Activated gamma-delta T cell (primary cell): Measurements from ENCODE around the gene SLC7A5.
"Not testable (repeated sequence)": the region's sequence is repeated elsewhere in the genome, so short reads cannot be mapped to it uniquely, and the experiment has no call there.

Source experiments
- DNase-seq: peaks from one replicate; lab custom pipeline; 2025; lab: John Stamatoyannopoulos, UW

Gene SLC7A5

GRCh38 chr16:87834005-87834667 is 35.2 kb downstream of the SLC7A5 start:
- DNase-seq: no peak

- DNase-seq: no peak
These were observed 35.8 kb downstream of the SLC7A5 start for GRCh38 chr16:87833548-87833947.

GRCh38 chr16:87832741-87833502 is 36.4 kb downstream of the SLC7A5 start:
- no peak for DNase-seq

GRCh38 chr16:87832137-87832527 is 37.2 kb downstream of the SLC7A5 start:
- DNase-seq: no peak

- DNase-seq: no peak
These were observed 37.7 kb downstream of the SLC7A5 start for GRCh38 chr16:87831421-87832136.

GRCh38 chr16:87830673-87831420 is 38.5 kb downstream of the SLC7A5 start:
- no peak for DNase-seq

- no peak for DNase-seq
These were observed 39.2 kb downstream of the SLC7A5 start for GRCh38 chr16:87829988-87830672.

- DNase-seq: no peak
These were observed 39.7 kb downstream of the SLC7A5 start for GRCh38 chr16:87829622-87829980.

GRCh38 chr16:87828907-87829621 is 40.2 kb downstream of the SLC7A5 start:
- no peak for DNase-seq

GRCh38 chr16:87828071-87828906 is 41.0 kb downstream of the SLC7A5 start:
- DNase-seq: no peak

GRCh38 chr16:87827588-87827915 is 41.8 kb downstream of the SLC7A5 start:
- DNase-seq: not testable (repeated sequence)

GRCh38 chr16:87826798-87827587 is 42.3 kb downstream of the SLC7A5 start:
- DNase-seq: no peak

- not testable (repeated sequence) for DNase-seq
These were observed 42.9 kb downstream of the SLC7A5 start for GRCh38 chr16:87826407-87826797.

GRCh38 chr16:87825842-87826120 is 43.5 kb downstream of the SLC7A5 start:
- DNase-seq: not testable (repeated sequence)

GRCh38 chr16:87824991-87825841 is 44.1 kb downstream of the SLC7A5 start:
- no peak for DNase-seq

- DNase-seq: no peak
These were observed 45.0 kb downstream of the SLC7A5 start for GRCh38 chr16:87824016-87824990.

- no peak for DNase-seq
These were observed 46.0 kb downstream of the SLC7A5 start for GRCh38 chr16:87823181-87823929.
